Brain pericyte (primary cell): ENCODE results near the gene INMT.

Experiments used
- DNase-seq: peaks from one replicate; pipeline ENCODE4 v3.0.0-alpha.2; 2012; ENCODE audit warnings: low read depth, low spot score

Gene INMT

GRCh38 chr7:30727061-30727945, 24.6 kb upstream of the INMT start:
- DNase-seq = no peak

GRCh38 chr7:30728591-30729100, 23.3 kb upstream of the INMT start:
- DNase-seq = no peak

- DNase-seq = no peak
These were observed 22.3 kb upstream of the INMT start for GRCh38 chr7:30729642-30730041.

GRCh38 chr7:30730097-30730496, 21.8 kb upstream of the INMT start:
- no peak for DNase-seq

GRCh38 chr7:30730996-30731395, 20.9 kb upstream of the INMT start:
- DNase-seq = no peak

- DNase-seq = no peak
These were observed 20.4 kb upstream of the INMT start for GRCh38 chr7:30731581-30731980.

GRCh38 chr7:30732606-30733005, 19.3 kb upstream of the INMT start:
- no peak for DNase-seq

- no peak for DNase-seq
These were observed 18.7 kb upstream of the INMT start for GRCh38 chr7:30733216-30733615.

GRCh38 chr7:30733691-30734090, 18.2 kb upstream of the INMT start:
- DNase-seq = no peak

GRCh38 chr7:30734497-30734896, 17.4 kb upstream of the INMT start:
- DNase-seq = no peak

GRCh38 chr7:30735631-30736030, 16.3 kb upstream of the INMT start:
- no peak for DNase-seq

- DNase-seq = no peak
These were observed 15.6 kb upstream of the INMT start for GRCh38 chr7:30736291-30736690.

GRCh38 chr7:30738026-30738915, 13.7 kb upstream of the INMT start:
- no peak for DNase-seq

GRCh38 chr7:30739691-30740090, 12.2 kb upstream of the INMT start:
- no peak for DNase-seq

- peak; percentile 24 for DNase-seq
These were observed 11.3 kb upstream of the INMT start for GRCh38 chr7:30740417-30741181.

GRCh38 chr7:30741289-30741688, 10.6 kb upstream of the INMT start:
- DNase-seq = no peak

GRCh38 chr7:30743371-30744074, 8.4 kb upstream of the INMT start:
- no peak for DNase-seq

- DNase-seq = no peak
These were observed 7.9 kb upstream of the INMT start for GRCh38 chr7:30744075-30744417.

- no peak for DNase-seq
These were observed 6.5 kb upstream of the INMT start for GRCh38 chr7:30745261-30745941.

- DNase-seq = no peak
These were observed 1.9 kb upstream of the INMT start for GRCh38 chr7:30750010-30750409.
